MM.1S (cell line): Measurements from ENCODE around the gene CSRNP3.

Experiments
- EZH2 ChIP-seq: fragments of 300-600 bp; sonication (generic); optimal IDR thresholded peaks from 2 replicates; pipeline ENCODE3; 2017; ENCODE audit warnings: low read depth, mild to moderate bottlenecking, antibody characterized with exemption, low read length, mixed read lengths
- EZH2phosphoT487 ChIP-seq: fragments of 300-600 bp; sonication (generic); IDR thresholded peaks from 2 replicates; pipeline ENCODE4 v1.6.1; 2018; ENCODE audit warnings: antibody characterized with exemption, low read length
- TF ChIP-seq, protein P1 (sequence below): fragments of 300-600 bp; sonication (generic); IDR thresholded peaks from 2 replicates; pipeline ENCODE4 v1.5.1; 2016; ENCODE audit warnings: antibody characterized with exemption, low read length, mixed read lengths

DNA sequence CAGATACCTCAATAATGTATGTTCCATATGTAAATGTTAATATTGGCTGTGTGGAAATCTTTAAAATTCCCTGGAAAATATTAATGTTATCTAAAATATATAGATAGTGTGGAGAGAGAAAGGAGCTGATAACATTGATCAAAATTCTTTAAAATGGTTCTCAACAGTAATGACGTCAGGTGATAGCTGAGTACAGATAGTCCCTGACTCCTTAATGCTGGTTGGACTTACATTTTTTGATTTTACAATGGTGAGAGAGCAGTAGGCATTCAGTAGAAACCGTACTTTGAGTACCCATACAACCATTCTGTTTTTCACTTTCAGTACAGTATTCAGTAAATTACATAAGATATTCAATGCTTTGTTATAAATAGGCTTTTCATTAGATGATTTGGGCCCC lies 177.9 kb downstream of the CSRNP3 start:
- TF ChIP-seq EZH2phosphoT487 (no peak), EZH2 (no peak)
- TF ChIP-seq, protein P1, sequence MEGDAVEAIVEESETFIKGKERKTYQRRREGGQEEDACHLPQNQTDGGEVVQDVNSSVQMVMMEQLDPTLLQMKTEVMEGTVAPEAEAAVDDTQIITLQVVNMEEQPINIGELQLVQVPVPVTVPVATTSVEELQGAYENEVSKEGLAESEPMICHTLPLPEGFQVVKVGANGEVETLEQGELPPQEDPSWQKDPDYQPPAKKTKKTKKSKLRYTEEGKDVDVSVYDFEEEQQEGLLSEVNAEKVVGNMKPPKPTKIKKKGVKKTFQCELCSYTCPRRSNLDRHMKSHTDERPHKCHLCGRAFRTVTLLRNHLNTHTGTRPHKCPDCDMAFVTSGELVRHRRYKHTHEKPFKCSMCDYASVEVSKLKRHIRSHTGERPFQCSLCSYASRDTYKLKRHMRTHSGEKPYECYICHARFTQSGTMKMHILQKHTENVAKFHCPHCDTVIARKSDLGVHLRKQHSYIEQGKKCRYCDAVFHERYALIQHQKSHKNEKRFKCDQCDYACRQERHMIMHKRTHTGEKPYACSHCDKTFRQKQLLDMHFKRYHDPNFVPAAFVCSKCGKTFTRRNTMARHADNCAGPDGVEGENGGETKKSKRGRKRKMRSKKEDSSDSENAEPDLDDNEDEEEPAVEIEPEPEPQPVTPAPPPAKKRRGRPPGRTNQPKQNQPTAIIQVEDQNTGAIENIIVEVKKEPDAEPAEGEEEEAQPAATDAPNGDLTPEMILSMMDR: no peak
